Amygdala (tissue), 56 donors: ENCODE data around the gene SERPINB6.
"Not testable (repeated sequence)": the region's sequence is repeated elsewhere in the genome, so short reads cannot be mapped to it uniquely, and the experiment has no call there.

Source experiments
- DNase-seq, 56 donors: peaks; one replicate each; lab custom pipeline; 2025; lab: John Stamatoyannopoulos, UW

SERPINB6 gene

GRCh38 chr6:2971420-2972218, at the start of gene SERPINB6:
Gene SERPINB6, minus strand, starts transcription at chr6:2971567. Its CDS starts 12,235 bp downstream, at chr6:2959332.
- peak in 55 of 56 donors; percentile 25 to 85 (median 69) for DNase-seq

- DNase-seq: no peak
Observed at GRCh38 chr6:3019749-3020320, 48.5 kb upstream of the SERPINB6 start.

DNA sequence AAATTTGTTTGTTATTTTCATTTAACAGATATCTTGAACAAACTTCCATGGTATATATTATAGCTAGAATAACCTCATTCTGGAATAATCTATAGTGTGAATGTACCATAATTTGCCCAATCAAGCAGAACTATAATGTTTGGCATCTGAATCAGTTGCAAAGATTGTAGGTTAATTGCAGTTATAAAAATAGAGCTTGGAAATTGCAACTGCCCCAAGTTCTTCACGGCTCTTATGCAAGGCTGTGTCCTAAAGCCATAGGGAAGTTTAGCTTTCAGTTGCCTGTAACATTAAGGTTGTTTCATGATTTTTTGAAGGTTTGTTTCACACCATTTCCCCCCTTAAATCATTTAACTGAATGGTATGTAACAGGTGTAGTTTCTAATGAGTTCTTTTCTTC, 47.7 kb upstream of the SERPINB6 start:
- no peak for DNase-seq

GRCh38 chr6:3017304-3017703, 45.9 kb upstream of the SERPINB6 start:
- no peak for DNase-seq

- no peak for DNase-seq
Observed at GRCh38 chr6:3016473-3017280, 45.3 kb upstream of the SERPINB6 start.

DNA sequence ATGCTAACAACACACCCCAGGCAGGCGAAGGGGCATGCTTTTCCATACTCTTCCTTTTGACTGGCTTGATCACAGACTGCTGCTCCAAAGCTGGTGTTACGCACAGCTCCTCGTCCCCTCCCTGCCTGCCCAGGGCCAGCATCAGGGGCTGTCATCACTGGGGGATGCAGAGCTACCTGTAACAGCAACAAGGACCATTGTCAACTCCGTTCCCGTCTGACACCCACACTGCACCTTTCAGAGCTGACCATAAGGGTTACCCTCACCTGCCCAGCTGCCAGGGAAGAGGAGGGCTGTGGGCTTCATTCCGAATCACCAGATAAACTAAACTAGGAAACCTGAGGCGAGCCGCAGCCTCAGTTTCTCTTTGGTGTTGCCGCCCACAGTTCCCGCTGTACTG, 43.8 kb upstream of the SERPINB6 start:
- no peak for DNase-seq

DNA sequence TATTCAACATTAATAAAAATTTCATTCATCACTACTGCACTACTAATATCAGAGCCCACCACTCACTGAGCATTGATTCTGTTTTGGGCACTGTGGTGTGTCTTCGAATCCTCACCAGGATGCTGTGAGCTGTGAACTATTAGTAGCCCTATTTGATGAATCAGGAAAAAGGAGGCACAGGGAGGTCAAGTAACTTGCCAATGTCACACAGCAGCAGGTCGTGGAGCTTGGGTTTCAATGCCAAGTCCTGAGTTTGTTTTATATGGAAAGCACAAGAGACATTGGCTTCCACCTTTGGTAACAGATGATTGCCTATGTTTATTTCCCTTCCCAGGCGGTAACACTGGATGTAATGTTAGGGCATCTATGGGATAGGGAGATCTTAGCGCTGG, 43.3 kb upstream of the SERPINB6 start:
- no peak for DNase-seq

- DNase-seq: no peak
Observed at GRCh38 chr6:3013901-3014674, 42.7 kb upstream of the SERPINB6 start.

DNA sequence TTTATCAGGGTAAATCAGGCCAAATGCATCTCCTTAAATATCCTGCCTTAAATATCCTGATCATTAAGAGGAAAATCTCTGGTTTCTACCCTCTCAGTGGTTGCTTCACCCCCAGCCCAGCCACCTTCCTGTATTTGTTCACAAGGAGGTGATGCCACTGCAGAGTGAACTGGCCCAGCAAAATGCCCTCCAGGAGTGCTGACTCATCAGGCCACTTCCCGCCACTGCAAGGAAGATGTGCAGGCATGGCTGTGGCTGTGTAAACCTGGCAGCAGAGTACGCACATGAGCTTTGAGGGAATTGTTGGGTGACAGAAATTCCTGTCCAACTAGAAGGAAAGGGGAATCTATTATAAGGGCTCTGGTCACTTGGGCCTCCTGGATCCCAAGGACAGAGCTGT, 42.1 kb upstream of the SERPINB6 start:
- no peak for DNase-seq

GRCh38 chr6:3011592-3011991, 40.2 kb upstream of the SERPINB6 start:
- no peak for DNase-seq

- no peak for DNase-seq
Observed at GRCh38 chr6:3011158-3011557, 39.8 kb upstream of the SERPINB6 start.

GRCh38 chr6:3009930-3010329, 38.6 kb upstream of the SERPINB6 start:
- no peak for DNase-seq

DNA sequence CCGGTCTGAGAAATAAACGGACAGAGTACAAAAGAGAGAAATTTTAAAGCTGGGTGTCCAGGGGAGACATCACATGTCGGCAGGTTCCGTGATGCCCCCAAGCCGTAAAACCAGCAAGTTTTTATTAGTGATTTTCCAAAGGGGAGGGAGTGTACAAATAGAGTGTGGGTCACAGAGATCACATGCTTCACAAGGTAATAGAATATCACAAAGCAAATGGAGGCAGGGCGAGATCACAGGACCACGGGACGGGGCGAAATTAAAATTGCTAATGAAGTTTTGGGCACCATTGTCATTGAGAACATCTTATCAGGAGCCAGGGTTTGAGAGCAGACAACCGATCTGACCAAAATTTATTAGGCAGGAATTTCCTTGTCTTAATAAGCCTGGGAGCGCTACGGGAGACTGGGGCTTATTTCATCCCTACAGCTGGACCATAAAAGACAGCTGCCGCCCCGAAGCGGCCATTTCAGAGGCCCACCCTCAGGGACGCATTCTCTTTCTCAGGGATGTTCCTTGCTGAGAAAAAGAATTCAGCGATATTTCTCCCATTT, 37.4 kb upstream of the SERPINB6 start:
- not testable (repeated sequence) for DNase-seq

- DNase-seq: no peak
Observed at GRCh38 chr6:3007571-3007970, 36.2 kb upstream of the SERPINB6 start.

DNA sequence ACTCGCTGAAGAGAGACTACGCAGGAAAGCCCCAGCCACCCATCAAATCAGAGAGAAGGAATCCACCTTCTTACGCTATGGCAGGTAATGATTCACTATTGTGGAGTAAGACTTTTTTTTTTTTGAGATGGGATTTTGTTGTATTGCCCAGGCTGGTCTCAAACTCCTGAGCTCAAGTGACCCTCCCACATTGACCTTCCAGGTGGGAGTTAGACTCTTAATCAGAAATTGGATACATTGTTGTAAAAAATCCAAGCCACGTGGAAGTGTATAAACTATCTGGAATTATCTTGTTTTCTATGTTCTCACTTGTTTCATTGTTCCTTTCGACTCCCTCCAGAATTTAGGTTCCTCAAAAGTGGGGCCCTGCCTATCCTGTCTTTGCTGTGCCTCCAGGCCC, 35.1 kb upstream of the SERPINB6 start:
- DNase-seq: no peak

DNA sequence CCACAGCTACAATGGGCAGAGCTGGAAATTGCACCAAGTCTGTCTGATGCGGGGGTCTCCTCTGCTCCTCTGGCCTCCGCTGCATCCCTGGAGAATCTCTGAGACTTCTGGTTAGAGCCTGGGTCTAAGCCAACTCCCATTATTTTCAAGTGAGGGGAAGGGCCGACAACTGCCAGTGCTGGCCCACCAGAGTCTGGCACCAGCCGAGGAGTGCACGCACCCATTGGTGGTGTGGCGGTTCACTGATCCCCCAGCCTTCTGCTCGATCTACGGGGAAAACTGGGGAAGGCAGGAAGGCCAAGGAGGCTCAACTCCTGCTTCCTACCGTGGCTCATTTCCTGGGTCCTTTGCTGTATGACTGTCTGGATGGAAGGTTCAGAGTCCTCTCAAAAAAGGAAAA, 34.5 kb upstream of the SERPINB6 start:
- DNase-seq: no peak

- DNase-seq: no peak
Observed at GRCh38 chr6:3005077-3005476, 33.7 kb upstream of the SERPINB6 start.

DNA sequence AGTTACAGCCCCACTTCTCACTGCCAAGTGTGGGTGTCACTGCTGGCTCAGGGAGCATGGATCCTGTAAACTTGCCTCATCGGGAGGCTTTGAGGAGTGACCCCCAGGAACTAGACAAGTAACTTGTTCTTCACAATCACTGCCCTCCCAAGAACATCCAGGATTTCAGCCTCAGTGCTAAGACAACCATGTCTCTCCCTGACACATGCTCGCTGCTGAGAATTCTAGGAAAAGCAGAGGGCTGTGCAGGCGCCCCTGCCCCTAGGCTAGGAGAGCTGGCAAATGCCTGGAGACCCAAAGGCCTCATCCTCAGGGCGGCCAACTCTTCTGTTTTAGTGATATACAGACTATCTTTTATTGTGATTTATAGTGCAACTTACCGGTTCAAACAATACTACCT, 31.9 kb upstream of the SERPINB6 start:
- not testable (repeated sequence) for DNase-seq

GRCh38 chr6:3001773-3002293, 30.5 kb upstream of the SERPINB6 start:
- peak in 3 of 56 donors; percentile 21 to 37 (median 21) for DNase-seq

DNA sequence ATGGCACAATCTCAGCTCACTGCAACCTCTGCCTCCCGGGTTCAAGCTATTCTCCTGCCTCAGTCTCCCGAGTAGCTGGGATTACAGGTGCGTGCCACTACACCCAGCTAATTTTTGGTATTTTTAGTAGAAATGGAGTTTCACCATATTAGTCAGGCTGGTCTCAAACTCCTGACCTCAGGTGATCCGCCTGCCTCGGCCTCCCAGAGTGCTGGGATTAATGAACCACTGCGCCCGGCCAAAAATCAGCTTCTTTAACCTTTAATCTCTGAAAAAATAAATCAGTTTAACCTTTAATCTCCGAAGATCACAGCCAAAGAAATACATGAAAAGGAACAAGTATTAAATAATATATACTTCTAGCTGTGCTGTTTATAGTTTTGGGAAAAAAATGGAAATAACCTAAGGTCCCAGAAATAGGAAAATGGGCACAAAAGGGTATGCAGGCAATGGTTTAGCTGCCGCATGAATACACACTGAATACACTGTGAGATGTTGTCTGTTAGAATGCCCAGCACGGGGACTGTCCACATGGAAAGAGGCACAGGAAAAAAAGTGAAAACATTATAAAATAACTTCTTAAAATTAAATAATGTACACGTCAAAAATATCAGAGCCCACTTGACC, 29.9 kb upstream of the SERPINB6 start:
- DNase-seq: no peak
